Spleen (tissue), 11 donors: Measurements from ENCODE around the gene RPL18. TPM values are rescaled to one million over a fixed set of nuclear protein-coding genes. Genes with fewer than 3 reads are reported as not detected.

ENCODE experiments used
- DNase-seq: peaks from one replicate; pipeline ENCODE4 v3.0.0-alpha.2; 2020
- H3K27ac ChIP-seq, 8 donors: fragments of 200-600 bp; sonication (generic) in 7 of 8; 1 replicate in 4 of 8; 2 replicates in 4 of 8; pipeline versions ENCODE4 v1.5.0 to v1.8.0; 2016 to 2021; ENCODE audit warnings: inconsistent platforms in 4 of 8, mild to moderate bottlenecking in 4 of 8, moderate library complexity in 1 of 8
- H3K27me3 ChIP-seq, 7 donors: fragments of 200-600 bp; sonication (generic) in 6 of 7; replicated peaks in 1 of 7; 1 replicate in 4 of 7; 2 replicates in 3 of 7; pipeline versions ENCODE4 v1.5.0 to v1.8.0; 2016 to 2021; ENCODE audit warnings: inconsistent platforms in 3 of 7, mild to moderate bottlenecking in 1 of 7
- H3K36me3 ChIP-seq, 6 donors: fragments of 200-600 bp; sonication (generic) in 5 of 6; 1 replicate in 4 of 6; 2 replicates in 2 of 6; pipeline versions ENCODE4 v1.5.0 to v1.8.0; 2016 to 2021; ENCODE audit warnings: inconsistent platforms in 2 of 6
- H3K4me1 ChIP-seq, 6 donors: fragments of 200-600 bp; sonication (generic) in 5 of 6; 1 replicate in 3 of 6; 2 replicates in 3 of 6; pipeline versions ENCODE4 v1.5.0 to v1.8.0; 2016 to 2021; ENCODE audit warnings: inconsistent platforms in 3 of 6
- H3K4me3 ChIP-seq, 8 donors: fragments of 200-600 bp; sonication (generic) in 7 of 8; 1 replicate in 4 of 8; 2 replicates in 4 of 8; pipeline versions ENCODE4 v1.5.0 to v1.8.0; 2016 to 2021; ENCODE audit warnings: inconsistent platforms in 4 of 8, mild to moderate bottlenecking in 4 of 8, moderate library complexity in 2 of 8
- H3K9me3 ChIP-seq, 8 donors: fragments of 200-600 bp; sonication (generic) in 7 of 8; 1 replicate in 4 of 8; 2 replicates in 4 of 8; pipeline versions ENCODE4 v1.5.0 to v1.8.0; 2016 to 2021; ENCODE audit warnings: inconsistent platforms in 4 of 8
- CTCF ChIP-seq, 11 experiments: fragments of 200-600 bp in 7 of 11; fragments of 450-650 bp in 4 of 11; sonication (generic) in 4 of 11; IDR thresholded peaks in 8 of 11; conservative IDR thresholded peaks in 3 of 11; 1 replicate in 7 of 11; 2 replicates in 4 of 11; pipeline versions ENCODE4 v1.4.0 to v1.8.0; 2016 to 2021; ENCODE audit warnings: antibody characterized with exemption in 11 of 11, inconsistent platforms in 4 of 11, mild to moderate bottlenecking in 1 of 11
- POLR2A ChIP-seq, 3 donors: fragments of 450-650 bp; IDR thresholded peaks; one replicate each; pipeline ENCODE4 v1.5.1; 2017; ENCODE audit warnings: antibody characterized with exemption in 3 of 3, mild to moderate bottlenecking in 1 of 3
- POLR2AphosphoS5 ChIP-seq, 3 donors: sonication (generic); formaldehyde crosslinking; IDR thresholded peaks; one replicate each; pipeline ENCODE4 v1.5.1; 2017; ENCODE audit warnings: antibody characterized with exemption in 3 of 3
- WGBS, 5 donors: extraction: QIAGEN DNeasy Blood & Tissue Kit in 3 of 5; methylation state at CpG; one replicate each; pipeline versions ENCODE4 v1.1.5 to v1.1.7; 2013 to 2018; 5-methylcytosine and 5-hydroxymethylcytosine counted together
- intact Hi-C: fragments of 100-400 bp; cut with DNase I; formaldehyde crosslinking; loops from one replicate; pipeline ENCODE4 v1.15.0; 2023; ENCODE audit warnings: low total_unique reads
- polyA plus RNA-seq, 3 donors: library from polyadenylated mRNA; stranded (reverse); fragments of 200-250 nt; gene quantifications; one replicate each; pipeline ENCODE4 v1.2.1, GENCODE V29; 2013
- total RNA-seq, 7 donors: library from RNA; depleted of rRNA in 3 of 7; stranded (reverse); fragments of >200 nt in 3 of 7; fragmentation: NEBNext Ultra II Directional in 4 of 7; extraction: Animal tissue kit (Norgen Biotek cat#: 25700) in 4 of 7; gene quantifications; one replicate each; pipeline versions ENCODE4 v1.1.0 to v1.2.1, GENCODE V29; 2016 to 2021
- donor health status: healthy with polysubstance abuse.
- donor health status: DM: no; HTN: no; CAD: no; lungs with moderate emphysema.
- donor health status: DM: no; HTN: no; CAD: no.
- donor health status: Bipolar disorder and iron deficiency.
- donor health status: healthy.
- donor health status: DM: no; HTN: no; CAD: no.
- donor health status: DM: yes; HTN: yes; CAD: no.

Gene RPL18
- total and polyA plus RNA-seq, 10 donors, result 1,136 to 5,575 (median 2,485) TPM

DNA sequence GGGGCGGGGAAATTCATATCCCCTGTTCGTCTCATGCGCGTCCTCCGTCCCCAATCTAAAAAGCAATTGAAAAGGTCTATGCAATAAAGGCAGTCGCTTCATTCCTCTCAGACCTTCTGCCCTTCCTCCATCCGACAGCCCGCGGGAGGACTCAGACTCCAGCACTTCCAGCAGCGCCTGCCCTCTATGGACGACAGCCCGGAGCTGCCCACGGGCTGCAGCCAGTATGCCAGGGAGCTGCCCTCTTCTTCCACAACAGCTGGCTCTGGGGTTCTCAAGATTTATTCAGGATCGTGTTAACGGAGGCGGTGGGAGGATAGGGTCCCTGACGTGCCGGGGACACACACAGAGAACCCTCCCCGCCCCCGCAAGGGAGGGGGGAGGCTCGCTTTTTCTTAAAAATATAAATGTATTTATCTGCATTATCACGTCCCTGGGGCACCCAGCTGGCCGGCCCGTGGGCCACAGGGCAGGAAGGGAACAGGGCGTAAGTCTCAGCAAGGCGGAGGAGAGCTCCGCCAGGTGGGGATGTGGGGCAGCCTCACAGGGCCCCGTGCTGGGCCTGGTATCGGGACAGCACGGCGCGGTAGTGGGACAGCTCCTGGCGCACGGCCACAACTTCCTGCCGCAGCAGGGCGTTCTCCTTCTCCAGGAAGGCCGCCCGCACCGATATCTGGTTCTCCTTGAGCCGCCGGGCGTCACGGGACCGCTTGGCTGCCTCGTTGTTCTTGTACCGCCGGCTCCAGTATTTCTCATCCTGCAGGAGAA, 11.5 kb upstream of the RPL18 start:
- intact Hi-C loops, result no loop called here
- Histone ChIP-seq H3K9me3 (no peaks in the 10 kb centered on the region), H3K27ac (peak overlapping the region; percentile 44 to 94 (median 80)), H3K27me3 (no peaks in the 10 kb centered on the region), H3K36me3 (peaks cover 0 to 79% (median 42%) of the 10 kb centered on the region in 6 donors), H3K4me1 (peaks cover 43 to 96% (median 56%) of the 10 kb centered on the region in 6 donors), H3K4me3 (peak overlapping the region in 2 of 8 donors; percentile 17 to 38)
- peak; percentile 91 for DNase-seq
- WGBS, 5 donors, result 30 to 45% (median 39%) methylated on average over 42 to 47 of the region's 47 CpGs
- TF ChIP-seq POLR2AphosphoS5 (IDR thresholded peaks at IDR 0.05), result peak; percentile 63 to 87 (median 84)
- peak in 3 of 11 experiments; percentile 7 to 20 (median 14) for TF ChIP-seq CTCF (IDR thresholded peaks at IDR 0.05 in 8 of 11, conservative IDR thresholded peaks at IDR 0.05 in 3 of 11)
- TF ChIP-seq POLR2A (IDR thresholded peaks at IDR 0.05), result no peak

DNA sequence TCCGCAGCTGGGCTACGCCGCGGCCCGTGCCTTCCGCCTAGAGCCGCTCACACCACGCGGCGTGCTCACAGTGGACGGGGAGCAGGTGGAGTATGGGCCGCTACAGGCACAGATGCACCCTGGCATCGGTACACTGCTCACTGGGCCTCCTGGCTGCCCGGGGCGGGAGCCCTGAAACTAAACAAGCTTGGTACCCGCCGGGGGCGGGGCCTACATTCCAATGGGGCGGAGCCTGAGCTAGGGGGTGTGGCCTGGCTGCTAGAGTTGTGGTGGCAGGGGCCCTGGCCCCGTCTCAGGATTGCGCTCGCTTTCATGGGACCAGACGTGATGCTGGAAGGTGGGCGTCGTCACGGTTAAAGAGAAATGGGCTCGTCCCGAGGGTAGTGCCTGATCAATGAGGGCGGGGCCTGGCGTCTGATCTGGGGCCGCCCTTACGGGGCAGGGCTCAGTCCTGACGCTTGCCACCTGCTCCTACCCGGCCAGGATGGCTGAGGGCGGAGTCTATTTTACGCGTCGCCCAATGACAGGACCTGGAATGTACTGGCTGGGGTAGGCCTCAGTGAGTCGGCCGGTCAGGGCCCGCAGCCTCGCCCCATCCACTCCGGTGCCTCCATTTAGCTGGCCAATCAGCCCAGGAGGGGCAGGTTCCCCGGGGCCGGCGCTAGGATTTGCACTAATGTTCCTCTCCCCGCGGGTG, 10.8 kb upstream of the RPL18 start:
- Histone ChIP-seq H3K27me3 (no peaks in the 10 kb centered on the region), H3K36me3 (peaks cover 0 to 79% (median 42%) of the 10 kb centered on the region in 6 donors), H3K9me3 (no peaks in the 10 kb centered on the region), H3K4me1 (peaks cover 38 to 96% (median 51%) of the 10 kb centered on the region in 6 donors), H3K4me3 (peak overlapping the region in 2 of 8 donors; percentile 17 to 38), H3K27ac (peak overlapping the region; percentile 44 to 94 (median 80))
- TF ChIP-seq POLR2AphosphoS5 (IDR thresholded peaks at IDR 0.05) (peak; percentile 9 to 72 (median 44)), POLR2A (IDR thresholded peaks at IDR 0.05) (no peak)
- WGBS, 5 donors, result 68 to 73% (median 70%) methylated on average over 27 to 48 of the region's 48 CpGs
- intact Hi-C loops, result no loop called here
- DNase-seq, result peak; percentile 82

- no peak for DNase-seq
- WGBS, 5 donors, result 90 to 97% (median 94%) methylated on average over 5 to 22 of the region's 22 CpGs
- peak overlapping the region in 5 of 8 donors; percentile 78 to 94 (median 84) for H3K27ac ChIP-seq
- H3K36me3 ChIP-seq, result peaks cover 0 to 79% (median 42%) of the 10 kb centered on the region in 6 donors
- intact Hi-C loops, result no loop called here
- H3K9me3 ChIP-seq, result no peaks in the 10 kb centered on the region
- no peaks in the 10 kb centered on the region for H3K27me3 ChIP-seq
- peaks cover 34 to 96% (median 51%) of the 10 kb centered on the region in 6 donors for H3K4me1 ChIP-seq
- no peak overlapping the region for H3K4me3 ChIP-seq
- no peak for TF ChIP-seq POLR2AphosphoS5 (IDR thresholded peaks at IDR 0.05)
- TF ChIP-seq POLR2A (IDR thresholded peaks at IDR 0.05), result no peak
- TF ChIP-seq CTCF (IDR thresholded peaks at IDR 0.05 in 8 of 11, conservative IDR thresholded peaks at IDR 0.05 in 3 of 11), result no peak
These were observed 10.3 kb upstream of the RPL18 start for GRCh38 chr19:48629297-48629598.

DNA sequence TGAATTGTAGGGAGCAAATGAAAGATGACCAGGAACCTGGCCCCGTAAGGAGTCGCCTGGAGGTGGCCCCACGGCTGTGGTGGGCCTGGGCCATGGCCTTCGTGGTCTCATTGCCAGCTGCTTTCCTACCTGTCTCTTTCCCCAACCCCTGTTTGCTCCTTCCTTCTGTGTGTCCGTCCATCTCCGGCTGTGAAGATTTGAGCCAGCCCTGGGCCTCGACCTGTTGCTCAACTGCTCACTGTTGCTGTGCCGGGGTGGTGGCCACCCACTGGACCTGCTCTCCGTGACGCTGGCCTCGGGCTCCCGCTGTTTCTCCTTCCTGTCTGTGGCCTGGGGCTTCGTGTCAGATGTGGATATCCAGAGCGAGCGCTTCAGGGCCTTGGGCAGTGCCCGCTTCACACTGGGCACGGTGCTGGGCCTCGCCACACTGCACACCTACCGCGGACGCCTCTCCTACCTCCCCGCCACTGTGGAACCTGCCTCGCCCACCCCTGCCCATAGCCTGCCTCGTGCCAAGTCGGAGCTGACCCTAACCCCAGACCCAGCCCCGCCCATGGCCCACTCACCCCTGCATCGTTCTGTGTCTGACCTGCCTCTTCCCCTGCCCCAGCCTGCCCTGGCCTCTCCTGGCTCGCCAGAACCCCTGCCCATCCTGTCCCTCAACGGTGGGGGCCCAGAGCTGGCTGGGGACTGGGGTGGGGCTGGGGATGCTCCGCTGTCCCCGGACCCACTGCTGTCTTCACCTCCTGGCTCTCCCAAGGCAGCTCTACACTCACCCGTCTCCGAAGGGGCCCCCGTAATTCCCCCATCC, 9.7 kb upstream of the RPL18 start:
- Histone ChIP-seq H3K36me3 (peaks cover 0 to 79% (median 42%) of the 10 kb centered on the region in 6 donors), H3K4me3 (no peak overlapping the region), H3K9me3 (no peaks in the 10 kb centered on the region), H3K4me1 (peaks cover 31 to 96% (median 51%) of the 10 kb centered on the region in 6 donors), H3K27ac (peak overlapping the region in 3 of 8 donors; percentile 14 to 81 (median 78)), H3K27me3 (no peaks in the 10 kb centered on the region)
- intact Hi-C loops, result no loop called here
- TF ChIP-seq POLR2A (IDR thresholded peaks at IDR 0.05), result no peak
- peak in 2 of 3 donors; percentile 15 to 22 for TF ChIP-seq POLR2AphosphoS5 (IDR thresholded peaks at IDR 0.05)
- WGBS, 5 donors, result 76 to 92% (median 85%) methylated on average over 32 to 34 of the region's 34 CpGs
- peak; percentile 80 for DNase-seq
